HEK293 (cell line): ENCODE results near the gene BAD.

Source experiments
- HOXC10 ChIP-seq: sonication (generic); formaldehyde crosslinking; IDR thresholded peaks from 2 replicates; pipeline ENCODE4 v1.8.1; 2023; ENCODE audit warnings: mild to moderate bottlenecking, missing genetic modification reagents
- IKZF3 ChIP-seq: fragments of 450-650 bp; IDR thresholded peaks from 2 replicates; pipeline ENCODE4 v1.5.0; 2018; ENCODE audit warnings: missing biosample characterization, mild to moderate bottlenecking, missing genetic modification characterization, moderate library complexity
- RBAK ChIP-seq: fragments of 450-650 bp; formaldehyde crosslinking; IDR thresholded peaks from 2 replicates; pipeline ENCODE4 v1.5.1; 2016; ENCODE audit warnings: missing biosample characterization, missing genetic modification characterization
- ZBTB7A ChIP-seq: fragments of 450-650 bp; formaldehyde crosslinking; IDR thresholded peaks from 2 replicates; pipeline ENCODE4 v1.5.1; 2016; ENCODE audit warnings: low read depth, missing biosample characterization, missing genetic modification characterization
- ZNF24 ChIP-seq: fragments of 450-650 bp; formaldehyde crosslinking; IDR thresholded peaks from 2 replicates; pipeline ENCODE4 v1.5.1; 2016; ENCODE audit warnings: missing biosample characterization, missing genetic modification characterization
- ZNF302 ChIP-seq: fragments of 450-650 bp; formaldehyde crosslinking; IDR thresholded peaks from 2 replicates; pipeline ENCODE4 v1.5.1; 2016; ENCODE audit warnings: missing biosample characterization, missing genetic modification characterization, low read depth
- ZNF707 ChIP-seq: fragments of 450-650 bp; formaldehyde crosslinking; IDR thresholded peaks from 2 replicates; pipeline ENCODE4 v1.5.1; 2016; ENCODE audit warnings: missing biosample characterization, missing genetic modification characterization
- ZXDB ChIP-seq: fragments of 450-650 bp; formaldehyde crosslinking; IDR thresholded peaks from 2 replicates; pipeline ENCODE4 v1.5.1; 2016; ENCODE audit warnings: missing biosample characterization, missing genetic modification characterization
- TF ChIP-seq, protein P1 (sequence below): fragments of 450-650 bp; formaldehyde crosslinking; IDR thresholded peaks from 2 replicates; pipeline ENCODE4 v1.5.1; 2016; ENCODE audit warnings: missing biosample characterization, missing genetic modification characterization
- TF ChIP-seq, protein P2 (sequence below): fragments of 450-650 bp; formaldehyde crosslinking; IDR thresholded peaks from 2 replicates; pipeline ENCODE4 v1.5.1; 2016; ENCODE audit warnings: missing biosample characterization, missing genetic modification characterization
- TF ChIP-seq, protein P3 (sequence below): fragments of 450-650 bp; formaldehyde crosslinking; IDR thresholded peaks from 2 replicates; pipeline ENCODE4 v1.5.1; 2016; ENCODE audit warnings: missing biosample characterization, missing genetic modification characterization

DNA sequence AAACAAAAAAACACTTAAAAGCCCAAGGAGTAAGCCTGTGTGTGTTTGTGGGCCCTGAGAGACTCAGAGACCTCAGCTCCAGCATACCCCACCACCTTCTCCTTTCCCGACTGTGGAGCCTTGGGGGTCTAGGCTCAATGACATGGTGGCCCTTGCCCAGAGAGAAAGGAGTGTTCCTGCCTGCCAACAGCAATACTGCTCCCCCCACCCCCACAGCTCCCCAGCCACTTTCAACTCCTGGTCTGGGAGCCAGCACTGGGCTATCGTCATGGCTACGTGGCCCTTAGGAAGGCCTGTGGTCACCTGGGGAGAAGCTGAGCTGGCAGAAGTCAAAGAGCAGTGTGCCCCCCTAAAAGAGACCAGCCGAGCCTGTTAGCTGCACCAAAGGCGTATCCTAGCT is 40.4 kb downstream of the BAD start:
- no peak for TF ChIP-seq ZNF707 (tag by site-specific recombination)
- no peak for TF ChIP-seq IKZF3 (tag by site-specific recombination)
- TF ChIP-seq, protein P1, sequence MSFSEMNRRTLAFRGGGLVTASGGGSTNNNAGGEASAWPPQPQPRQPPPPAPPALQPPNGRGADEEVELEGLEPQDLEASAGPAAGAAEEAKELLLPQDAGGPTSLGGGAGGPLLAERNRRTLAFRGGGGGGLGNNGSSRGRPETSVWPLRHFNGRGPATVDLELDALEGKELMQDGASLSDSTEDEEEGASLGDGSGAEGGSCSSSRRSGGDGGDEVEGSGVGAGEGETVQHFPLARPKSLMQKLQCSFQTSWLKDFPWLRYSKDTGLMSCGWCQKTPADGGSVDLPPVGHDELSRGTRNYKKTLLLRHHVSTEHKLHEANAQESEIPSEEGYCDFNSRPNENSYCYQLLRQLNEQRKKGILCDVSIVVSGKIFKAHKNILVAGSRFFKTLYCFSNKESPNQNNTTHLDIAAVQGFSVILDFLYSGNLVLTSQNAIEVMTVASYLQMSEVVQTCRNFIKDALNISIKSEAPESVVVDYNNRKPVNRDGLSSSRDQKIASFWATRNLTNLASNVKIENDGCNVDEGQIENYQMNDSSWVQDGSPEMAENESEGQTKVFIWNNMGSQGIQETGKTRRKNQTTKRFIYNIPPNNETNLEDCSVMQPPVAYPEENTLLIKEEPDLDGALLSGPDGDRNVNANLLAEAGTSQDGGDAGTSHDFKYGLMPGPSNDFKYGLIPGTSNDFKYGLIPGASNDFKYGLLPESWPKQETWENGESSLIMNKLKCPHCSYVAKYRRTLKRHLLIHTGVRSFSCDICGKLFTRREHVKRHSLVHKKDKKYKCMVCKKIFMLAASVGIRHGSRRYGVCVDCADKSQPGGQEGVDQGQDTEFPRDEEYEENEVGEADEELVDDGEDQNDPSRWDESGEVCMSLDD = no peak
- TF ChIP-seq ZNF302 (tag by site-specific recombination) = no peak
- no peak for TF ChIP-seq ZNF24 (tag by site-specific recombination)
- TF ChIP-seq, protein P2, sequence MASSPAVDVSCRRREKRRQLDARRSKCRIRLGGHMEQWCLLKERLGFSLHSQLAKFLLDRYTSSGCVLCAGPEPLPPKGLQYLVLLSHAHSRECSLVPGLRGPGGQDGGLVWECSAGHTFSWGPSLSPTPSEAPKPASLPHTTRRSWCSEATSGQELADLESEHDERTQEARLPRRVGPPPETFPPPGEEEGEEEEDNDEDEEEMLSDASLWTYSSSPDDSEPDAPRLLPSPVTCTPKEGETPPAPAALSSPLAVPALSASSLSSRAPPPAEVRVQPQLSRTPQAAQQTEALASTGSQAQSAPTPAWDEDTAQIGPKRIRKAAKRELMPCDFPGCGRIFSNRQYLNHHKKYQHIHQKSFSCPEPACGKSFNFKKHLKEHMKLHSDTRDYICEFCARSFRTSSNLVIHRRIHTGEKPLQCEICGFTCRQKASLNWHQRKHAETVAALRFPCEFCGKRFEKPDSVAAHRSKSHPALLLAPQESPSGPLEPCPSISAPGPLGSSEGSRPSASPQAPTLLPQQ = no peak
- TF ChIP-seq, protein P3, sequence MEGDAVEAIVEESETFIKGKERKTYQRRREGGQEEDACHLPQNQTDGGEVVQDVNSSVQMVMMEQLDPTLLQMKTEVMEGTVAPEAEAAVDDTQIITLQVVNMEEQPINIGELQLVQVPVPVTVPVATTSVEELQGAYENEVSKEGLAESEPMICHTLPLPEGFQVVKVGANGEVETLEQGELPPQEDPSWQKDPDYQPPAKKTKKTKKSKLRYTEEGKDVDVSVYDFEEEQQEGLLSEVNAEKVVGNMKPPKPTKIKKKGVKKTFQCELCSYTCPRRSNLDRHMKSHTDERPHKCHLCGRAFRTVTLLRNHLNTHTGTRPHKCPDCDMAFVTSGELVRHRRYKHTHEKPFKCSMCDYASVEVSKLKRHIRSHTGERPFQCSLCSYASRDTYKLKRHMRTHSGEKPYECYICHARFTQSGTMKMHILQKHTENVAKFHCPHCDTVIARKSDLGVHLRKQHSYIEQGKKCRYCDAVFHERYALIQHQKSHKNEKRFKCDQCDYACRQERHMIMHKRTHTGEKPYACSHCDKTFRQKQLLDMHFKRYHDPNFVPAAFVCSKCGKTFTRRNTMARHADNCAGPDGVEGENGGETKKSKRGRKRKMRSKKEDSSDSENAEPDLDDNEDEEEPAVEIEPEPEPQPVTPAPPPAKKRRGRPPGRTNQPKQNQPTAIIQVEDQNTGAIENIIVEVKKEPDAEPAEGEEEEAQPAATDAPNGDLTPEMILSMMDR (tag by site-specific recombination) = no peak
- no peak for TF ChIP-seq ZXDB (tag by site-specific recombination)
- TF ChIP-seq RBAK (tag by site-specific recombination) = no peak
- TF ChIP-seq HOXC10 = no peak
- no peak for TF ChIP-seq ZBTB7A (tag by site-specific recombination)
